Breast epithelium (tissue), 4 donors: ENCODE measurements around the gene OBI1. TPM values are rescaled to one million over a fixed set of nuclear protein-coding genes. Genes with fewer than 3 reads are reported as not detected.

Experiments used
- DNase-seq, 2 donors: peaks; one replicate each; pipeline ENCODE4 v3.0.0-alpha.2; 2019; ENCODE audit warnings: low spot score in 2 of 2
- H3K27ac ChIP-seq, 2 donors: fragments of 200-600 bp; sonication (generic) in 1 of 2; one replicate each; pipeline ENCODE4 v1.5.1; 2016 to 2019; ENCODE audit warnings: mild to moderate bottlenecking in 1 of 2
- H3K27me3 ChIP-seq, 2 donors: fragments of 200-600 bp; sonication (generic) in 1 of 2; one replicate each; pipeline versions ENCODE4 v1.5.1 to v1.6.0; 2017 to 2019; ENCODE audit warnings: control low read depth in 1 of 2, mild to moderate bottlenecking in 1 of 2
- H3K36me3 ChIP-seq: fragments of 200-600 bp; one replicate; pipeline ENCODE4 v1.5.1; 2019
- H3K4me1 ChIP-seq, 2 donors: fragments of 200-600 bp; sonication (generic); one replicate each; pipeline ENCODE4 v1.5.1; 2016 to 2019; ENCODE audit warnings: control low read depth in 1 of 2
- H3K4me3 ChIP-seq, 3 donors: fragments of 200-600 bp; sonication (generic); 1 replicate in 2 of 3; 2 replicates in 1 of 3; pipeline ENCODE4 v1.5.1; 2016 to 2019; ENCODE audit warnings: mild to moderate bottlenecking in 3 of 3, moderate library complexity in 2 of 3
- H3K9me3 ChIP-seq, 2 donors: fragments of 200-600 bp; sonication (generic) in 1 of 2; one replicate each; pipeline ENCODE4 v1.5.1; 2016 to 2019; ENCODE audit warnings: control low read depth in 1 of 2
- POLR2A ChIP-seq: fragments of 450-650 bp; IDR thresholded peaks from one replicate; pipeline ENCODE4 v1.6.1; 2016; ENCODE audit warnings: antibody characterized with exemption, mild to moderate bottlenecking, moderate library complexity
- POLR2AphosphoS5 ChIP-seq, 3 donors: sonication (generic); formaldehyde crosslinking; IDR thresholded peaks; one replicate each; pipeline ENCODE4 v1.6.1; 2017; ENCODE audit warnings: antibody characterized with exemption in 3 of 3
- intact Hi-C: fragments of 100-400 bp; cut with DNase I; formaldehyde crosslinking; loops from one replicate; pipeline ENCODE4 v1.15.1; 2023; ENCODE audit warnings: low total_unique reads
- total RNA-seq, 3 donors: library from RNA; depleted of rRNA; stranded (reverse); fragments of >200 nt; gene quantifications; one replicate each; pipeline ENCODE4 v1.1.0, GENCODE V29; 2016
- TF ChIP-seq, protein P1 (sequence below), 3 donors: fragments of 450-650 bp; IDR thresholded peaks; one replicate each; pipeline ENCODE4 v1.5.1; 2016 to 2017; ENCODE audit warnings: antibody characterized with exemption in 3 of 3, mild to moderate bottlenecking in 3 of 3, moderate library complexity in 3 of 3

The OBI1 gene
- total RNA-seq, 3 donors from 2014 or later = 10.1 to 14.0 (median 13.4) TPM

DNA sequence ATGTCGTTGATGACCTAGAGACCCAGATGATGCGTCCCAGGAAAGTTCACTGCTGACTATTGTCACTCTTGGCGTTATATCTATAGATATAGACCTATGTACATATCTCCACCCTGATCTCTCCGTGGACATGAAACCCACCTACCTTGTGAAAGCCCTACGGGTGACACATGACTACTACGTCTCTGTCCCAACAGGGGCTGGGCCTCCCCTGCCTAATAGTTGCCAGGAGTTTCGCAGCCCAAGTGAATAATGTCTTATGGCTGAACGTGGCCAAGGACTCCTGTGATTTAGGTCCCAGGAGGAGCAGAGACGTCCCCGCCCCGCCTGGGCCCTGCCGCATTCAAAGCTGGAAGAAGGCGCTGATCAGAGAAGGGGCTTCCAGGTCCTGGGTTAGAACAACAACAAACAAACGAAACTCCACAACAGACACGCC lies 50.7 kb downstream of the OBI1 start:
- H3K27me3 ChIP-seq = peaks cover 12 to 70% of the 10 kb centered on the region in 2 donors
- H3K4me1 ChIP-seq = peaks cover 4 to 5% of the 10 kb centered on the region in 2 donors
- H3K27ac ChIP-seq = no peak overlapping the region
- DNase-seq = no peak
- H3K9me3 ChIP-seq = no peaks in the 10 kb centered on the region
- TF ChIP-seq POLR2AphosphoS5 (IDR thresholded peaks at IDR 0.05) = no peak
- TF ChIP-seq POLR2A = no peak
- TF ChIP-seq, protein P1, sequence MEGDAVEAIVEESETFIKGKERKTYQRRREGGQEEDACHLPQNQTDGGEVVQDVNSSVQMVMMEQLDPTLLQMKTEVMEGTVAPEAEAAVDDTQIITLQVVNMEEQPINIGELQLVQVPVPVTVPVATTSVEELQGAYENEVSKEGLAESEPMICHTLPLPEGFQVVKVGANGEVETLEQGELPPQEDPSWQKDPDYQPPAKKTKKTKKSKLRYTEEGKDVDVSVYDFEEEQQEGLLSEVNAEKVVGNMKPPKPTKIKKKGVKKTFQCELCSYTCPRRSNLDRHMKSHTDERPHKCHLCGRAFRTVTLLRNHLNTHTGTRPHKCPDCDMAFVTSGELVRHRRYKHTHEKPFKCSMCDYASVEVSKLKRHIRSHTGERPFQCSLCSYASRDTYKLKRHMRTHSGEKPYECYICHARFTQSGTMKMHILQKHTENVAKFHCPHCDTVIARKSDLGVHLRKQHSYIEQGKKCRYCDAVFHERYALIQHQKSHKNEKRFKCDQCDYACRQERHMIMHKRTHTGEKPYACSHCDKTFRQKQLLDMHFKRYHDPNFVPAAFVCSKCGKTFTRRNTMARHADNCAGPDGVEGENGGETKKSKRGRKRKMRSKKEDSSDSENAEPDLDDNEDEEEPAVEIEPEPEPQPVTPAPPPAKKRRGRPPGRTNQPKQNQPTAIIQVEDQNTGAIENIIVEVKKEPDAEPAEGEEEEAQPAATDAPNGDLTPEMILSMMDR (IDR thresholded peaks at IDR 0.05) = no peak
- intact Hi-C loops = no loop called here
- H3K36me3 ChIP-seq = no peaks in the 10 kb centered on the region
- peak overlapping the region; percentile 48 to 70 (median 51) for H3K4me3 ChIP-seq

DNA sequence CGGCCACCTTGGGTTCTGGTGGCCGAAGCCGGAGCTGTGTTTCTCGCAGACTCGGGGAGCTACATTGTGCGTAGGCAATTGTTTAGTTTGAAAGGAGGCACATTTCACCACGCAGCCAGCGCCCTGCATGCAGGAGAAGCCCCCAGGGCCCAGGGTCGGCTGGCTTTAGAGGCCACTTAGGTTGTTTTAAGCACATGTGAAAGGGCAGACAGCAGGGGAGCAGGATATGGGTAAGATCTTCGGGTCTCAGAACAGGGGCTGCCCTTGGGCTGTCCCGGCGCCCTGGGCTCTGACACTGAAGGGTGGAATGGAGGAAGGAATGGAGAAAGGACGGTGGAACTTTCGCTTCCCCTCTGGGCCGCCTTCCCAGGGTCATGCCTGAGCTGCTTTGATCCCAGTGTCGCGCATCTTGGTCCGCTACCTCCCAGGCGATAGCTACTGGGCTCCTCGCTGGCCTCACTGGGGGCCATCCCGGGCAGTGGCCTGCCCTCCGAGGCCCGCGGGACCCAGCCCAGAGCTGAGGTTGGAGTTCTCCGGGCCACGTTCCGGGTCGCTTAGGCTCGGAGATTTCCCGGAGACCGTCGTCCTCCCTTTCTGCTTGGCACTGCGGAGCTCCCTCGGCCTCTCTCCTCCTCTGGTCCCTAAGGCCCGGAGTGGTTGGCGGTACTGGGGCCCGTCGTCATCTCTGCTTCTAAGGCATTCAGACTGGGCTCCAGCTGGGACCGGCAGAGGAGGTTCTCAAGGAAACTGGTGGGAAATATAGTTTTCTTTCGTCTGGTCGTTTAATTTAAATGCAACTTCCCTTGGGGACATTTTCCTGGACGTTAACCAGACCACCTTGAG lies 51.3 kb downstream of the OBI1 start:
- H3K27me3 ChIP-seq = peaks cover 17 to 77% of the 10 kb centered on the region in 2 donors
- peaks cover 4 to 5% of the 10 kb centered on the region in 2 donors for H3K4me1 ChIP-seq
- intact Hi-C loops = no loop called here
- TF ChIP-seq, protein P1 (IDR thresholded peaks at IDR 0.05) = no peak
- TF ChIP-seq POLR2A = no peak
- TF ChIP-seq POLR2AphosphoS5 (IDR thresholded peaks at IDR 0.05) = no peak
- H3K9me3 ChIP-seq = no peaks in the 10 kb centered on the region
- H3K27ac ChIP-seq = no peak overlapping the region
- peak overlapping the region in 1 of 3 donors; percentile 70 for H3K4me3 ChIP-seq
- no peak for DNase-seq
- H3K36me3 ChIP-seq = no peaks in the 10 kb centered on the region

- Histone ChIP-seq H3K27me3 (peaks cover 17 to 82% of the 10 kb centered on the region in 2 donors), H3K36me3 (no peaks in the 10 kb centered on the region), H3K9me3 (no peaks in the 10 kb centered on the region), H3K27ac (no peak overlapping the region), H3K4me1 (peaks cover 4 to 5% of the 10 kb centered on the region in 2 donors), H3K4me3 (peak overlapping the region in 1 of 3 donors; percentile 70)
- TF ChIP-seq, protein P1 (IDR thresholded peaks at IDR 0.05) = no peak
- no peak for TF ChIP-seq POLR2A
- no peak for TF ChIP-seq POLR2AphosphoS5 (IDR thresholded peaks at IDR 0.05)
- intact Hi-C loops = no loop called here
- DNase-seq = no peak
These were observed 52.2 kb downstream of the OBI1 start for GRCh38 chr13:78606471-78607408.

- Histone ChIP-seq H3K9me3 (no peaks in the 10 kb centered on the region), H3K4me1 (peaks cover 4 to 8% of the 10 kb centered on the region in 2 donors), H3K27me3 (peaks cover 19 to 93% of the 10 kb centered on the region in 2 donors), H3K4me3 (no peak overlapping the region), H3K36me3 (no peaks in the 10 kb centered on the region), H3K27ac (no peak overlapping the region)
- TF ChIP-seq POLR2A = no peak
- TF ChIP-seq, protein P1 (IDR thresholded peaks at IDR 0.05) = no peak
- no peak for TF ChIP-seq POLR2AphosphoS5 (IDR thresholded peaks at IDR 0.05)
- no peak for DNase-seq
- intact Hi-C loops = no loop called here
These were observed 54.0 kb downstream of the OBI1 start for GRCh38 chr13:78604782-78605611.
